ENCODE data around the gene DDX1.
"Not testable (repeated sequence)": the region's sequence is repeated elsewhere in the genome, so short reads cannot be mapped to it uniquely, and the experiment has no call there.

The DDX1 gene

GRCh38 chr2:15678909-15679308, 87.2 kb downstream of the DDX1 start:
- ATAC-seq (replicated peaks) (no peak), DNase-seq (no peak)
- Mint-ChIP-seq H3K36me3 (ENCODE audit: insufficient read depth) (no peaks in the 10 kb centered on the region), H3K4me1 (ENCODE audit: low read depth in 2 of 2) (no peaks in the 10 kb centered on the region), H3K4me3 (no peak overlapping the region), H3K9me3 (peaks cover 0 to 7% of the 10 kb centered on the region in 2 donors), H3K27ac (no peak overlapping the region), H3K27me3 (peaks cover 11 to 18% of the 10 kb centered on the region in 2 donors)

- no peak overlapping the region for H3K27ac Mint-ChIP-seq
- H3K36me3 Mint-ChIP-seq (ENCODE audit: insufficient read depth) = no peaks in the 10 kb centered on the region
- peaks cover 0 to 7% of the 10 kb centered on the region in 2 donors for H3K9me3 Mint-ChIP-seq
- DNase-seq = no peak
- ATAC-seq (replicated peaks) = no peak
- H3K4me1 Mint-ChIP-seq (ENCODE audit: low read depth in 2 of 2) = no peaks in the 10 kb centered on the region
- H3K4me3 Mint-ChIP-seq = no peak overlapping the region
- H3K27me3 Mint-ChIP-seq = peaks cover 10 to 13% of the 10 kb centered on the region in 2 donors
Observed at GRCh38 chr2:15679386-15679924, 87.8 kb downstream of the DDX1 start.

- not testable (repeated sequence) for H3K36me3 Mint-ChIP-seq (ENCODE audit: insufficient read depth); ATAC-seq (replicated peaks); H3K4me1 Mint-ChIP-seq (ENCODE audit: low read depth in 2 of 2); H3K4me3 Mint-ChIP-seq; H3K27me3 Mint-ChIP-seq; DNase-seq; H3K9me3 Mint-ChIP-seq; H3K27ac Mint-ChIP-seq
Observed at GRCh38 chr2:15680132-15680531, 88.5 kb downstream of the DDX1 start.

Measured in effector memory CD8-positive, alpha-beta T cell (primary cell).